Measurements from ENCODE around the gene PRRC1. TPM values are rescaled to one million over a fixed set of nuclear protein-coding genes. Genes with fewer than 3 reads are reported as not detected.
A peak's percentile ranks its signal among the peaks of the same experiment; 100 is the strongest.
"Not testable (repeated sequence)": the region's sequence is repeated elsewhere in the genome, so short reads cannot be mapped to it uniquely, and the experiment has no call there.

PRRC1 gene
- total RNA-seq, 4 donors from 2014 or later = 20.3 to 29.8 (median 24.8) TPM

DNA sequence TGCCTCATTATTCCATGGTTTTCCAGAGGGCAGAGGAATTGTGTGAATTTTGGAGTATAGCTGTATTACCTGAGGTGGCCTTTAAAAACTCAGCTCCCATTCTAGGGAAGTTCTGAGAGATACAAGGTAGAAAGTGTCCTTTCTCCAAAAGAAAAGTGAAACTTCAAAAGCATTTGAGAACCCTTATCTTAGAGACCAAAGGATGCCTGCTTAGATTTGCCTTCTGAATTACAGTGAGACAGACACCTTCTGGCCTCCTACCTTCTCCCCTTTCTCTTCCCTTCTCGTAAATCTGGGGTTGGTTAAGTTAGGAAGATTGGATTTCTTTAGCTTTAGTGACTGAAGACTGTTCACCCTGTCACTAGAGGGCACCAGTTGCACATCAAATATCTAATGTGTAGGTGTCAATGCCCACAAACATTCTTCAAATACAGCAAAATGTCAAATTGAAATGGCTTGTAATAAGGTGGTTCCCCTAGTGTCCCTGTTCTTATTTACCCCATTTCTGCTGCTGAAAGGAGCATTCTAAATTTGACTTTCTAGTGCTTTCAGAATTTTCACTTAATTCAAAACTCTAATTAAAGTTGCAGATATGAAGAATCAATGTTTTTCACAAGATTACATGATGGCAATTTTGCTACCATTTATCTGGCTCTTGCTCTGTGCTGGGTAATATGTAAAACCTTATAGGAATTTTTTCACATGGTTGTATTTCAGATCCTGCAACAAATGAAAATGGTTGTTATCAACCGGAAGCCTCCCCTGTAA lies 46.7 kb downstream of the PRRC1 start:
- intact Hi-C loops (cut with DNase I) = loop anchor here (5.0 to 10.0 kb wide), 3 partner anchors 311 to 638 kb away; partner anchors contain the start of gene SLC12A2

GRCh38 chr5:127565586-127566270 lies 48.3 kb downstream of the PRRC1 start:
- Histone ChIP-seq H3K27me3 (no peaks in the 10 kb centered on the region), H3K27ac (replicated peaks in 1 of 4) (no peak overlapping the region), H3K4me1 (peaks cover 8 to 47% (median 41%) of the 10 kb centered on the region in 4 donors), H3K4me3 (no peak overlapping the region), H3K36me3 (no peaks in the 10 kb centered on the region), H3K9me3 (no peaks in the 10 kb centered on the region)
- no peak for DNase-seq (ENCODE audit: extremely low spot score)
- 75% methylated on average over 1 of the region's 1 CpG for WGBS
- TF ChIP-seq EP300 (IDR thresholded peaks at IDR 0.05) (no peak), POLR2AphosphoS5 (IDR thresholded peaks at IDR 0.05) (no peak), POLR2A (IDR thresholded peaks at IDR 0.05; ENCODE audit: low read depth) (no peak)
- TF ChIP-seq, protein P1, sequence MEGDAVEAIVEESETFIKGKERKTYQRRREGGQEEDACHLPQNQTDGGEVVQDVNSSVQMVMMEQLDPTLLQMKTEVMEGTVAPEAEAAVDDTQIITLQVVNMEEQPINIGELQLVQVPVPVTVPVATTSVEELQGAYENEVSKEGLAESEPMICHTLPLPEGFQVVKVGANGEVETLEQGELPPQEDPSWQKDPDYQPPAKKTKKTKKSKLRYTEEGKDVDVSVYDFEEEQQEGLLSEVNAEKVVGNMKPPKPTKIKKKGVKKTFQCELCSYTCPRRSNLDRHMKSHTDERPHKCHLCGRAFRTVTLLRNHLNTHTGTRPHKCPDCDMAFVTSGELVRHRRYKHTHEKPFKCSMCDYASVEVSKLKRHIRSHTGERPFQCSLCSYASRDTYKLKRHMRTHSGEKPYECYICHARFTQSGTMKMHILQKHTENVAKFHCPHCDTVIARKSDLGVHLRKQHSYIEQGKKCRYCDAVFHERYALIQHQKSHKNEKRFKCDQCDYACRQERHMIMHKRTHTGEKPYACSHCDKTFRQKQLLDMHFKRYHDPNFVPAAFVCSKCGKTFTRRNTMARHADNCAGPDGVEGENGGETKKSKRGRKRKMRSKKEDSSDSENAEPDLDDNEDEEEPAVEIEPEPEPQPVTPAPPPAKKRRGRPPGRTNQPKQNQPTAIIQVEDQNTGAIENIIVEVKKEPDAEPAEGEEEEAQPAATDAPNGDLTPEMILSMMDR (IDR thresholded peaks at IDR 0.05) = no peak
- intact Hi-C loops (cut with DNase I) = loop anchor here (5.0 to 10.0 kb wide), 2 partner anchors 192 to 309 kb away; no protein-coding TSS in a partner anchor

More for the DNA sequence above, 46.7 kb downstream of the PRRC1 start:
- TF ChIP-seq, protein P1 (IDR thresholded peaks at IDR 0.05) = peak; percentile 72 to 78 (median 73)
- no peak for TF ChIP-seq POLR2A (IDR thresholded peaks at IDR 0.05; ENCODE audit: low read depth)
- no peaks in the 10 kb centered on the region for H3K36me3 ChIP-seq
- H3K9me3 ChIP-seq = no peaks in the 10 kb centered on the region
- peaks cover 8 to 52% (median 41%) of the 10 kb centered on the region in 4 donors for H3K4me1 ChIP-seq
- no peaks in the 10 kb centered on the region for H3K27me3 ChIP-seq
- no peak overlapping the region for H3K4me3 ChIP-seq
- peak overlapping the region; percentile 55 to 61 (median 57) for H3K27ac ChIP-seq (replicated peaks in 1 of 4)
- WGBS = 53% methylated on average over 2 of the region's 2 CpGs
- DNase-seq (ENCODE audit: extremely low spot score) = no peak

GRCh38 chr5:127567026-127567768 lies 49.8 kb downstream of the PRRC1 start:
- 65% methylated on average over 7 of the region's 7 CpGs for WGBS
- Histone ChIP-seq H3K4me1 (peaks cover 8 to 42% (median 33%) of the 10 kb centered on the region in 4 donors), H3K36me3 (no peaks in the 10 kb centered on the region), H3K9me3 (no peaks in the 10 kb centered on the region), H3K27ac (replicated peaks in 1 of 4) (no peak overlapping the region), H3K27me3 (no peaks in the 10 kb centered on the region), H3K4me3 (no peak overlapping the region)
- TF ChIP-seq POLR2AphosphoS5 (IDR thresholded peaks at IDR 0.05) (no peak), POLR2A (IDR thresholded peaks at IDR 0.05; ENCODE audit: low read depth) (no peak), EP300 (IDR thresholded peaks at IDR 0.05) (no peak)
- TF ChIP-seq, protein P1 (IDR thresholded peaks at IDR 0.05) = no peak
- DNase-seq (ENCODE audit: extremely low spot score) = no peak
- intact Hi-C loops (cut with DNase I) = loop anchor here (5.0 to 10.0 kb wide), 2 partner anchors 190 to 308 kb away; no protein-coding TSS in a partner anchor

GRCh38 chr5:127568166-127568565 lies 50.7 kb downstream of the PRRC1 start:
- H3K36me3 ChIP-seq = no peaks in the 10 kb centered on the region
- no peak overlapping the region for H3K27ac ChIP-seq (replicated peaks in 1 of 4)
- intact Hi-C loops (cut with DNase I) = loop anchor here (5.0 to 10.0 kb wide), 2 partner anchors 189 to 307 kb away; no protein-coding TSS in a partner anchor
- no peaks in the 10 kb centered on the region for H3K27me3 ChIP-seq
- no peaks in the 10 kb centered on the region for H3K9me3 ChIP-seq
- WGBS = 65% methylated on average over 3 of the region's 3 CpGs
- no peak for TF ChIP-seq POLR2A (IDR thresholded peaks at IDR 0.05; ENCODE audit: low read depth)
- TF ChIP-seq POLR2AphosphoS5 (IDR thresholded peaks at IDR 0.05) = no peak
- no peak for TF ChIP-seq EP300 (IDR thresholded peaks at IDR 0.05)
- TF ChIP-seq, protein P1 (IDR thresholded peaks at IDR 0.05) = no peak
- peaks cover 8 to 36% (median 23%) of the 10 kb centered on the region in 4 donors for H3K4me1 ChIP-seq
- no peak for DNase-seq (ENCODE audit: extremely low spot score)
- H3K4me3 ChIP-seq = no peak overlapping the region

- H3K36me3 ChIP-seq; H3K9me3 ChIP-seq; DNase-seq (ENCODE audit: extremely low spot score); H3K27ac ChIP-seq (replicated peaks in 1 of 4); H3K27me3 ChIP-seq: not testable (repeated sequence)
- whole genome bisulfite sequencing = 100% methylated on average over 1 of the region's 40 CpGs
- intact Hi-C loops (cut with DNase I) = loop anchor here (5.0 to 10.0 kb wide), 2 partner anchors 188 to 305 kb away; no protein-coding TSS in a partner anchor
- Histone ChIP-seq H3K4me3 (peak overlapping the region in 3 of 4 donors; percentile 24 to 30 (median 26)), H3K4me1 (peaks cover under 1 to 23% (median 10%) of the 10 kb centered on the region in 4 donors)
Measured at GRCh38 chr5:127569471-127569870, 52.0 kb downstream of the PRRC1 start.
